HepG2 (cell line): ENCODE measurements around the gene NELFB. TPM values are rescaled to one million over a fixed set of nuclear protein-coding genes. Genes with fewer than 3 reads are reported as not detected.

Source experiments
- BRD4 ChIP-seq: sonication (generic); formaldehyde crosslinking; IDR thresholded peaks from 2 replicates; pipeline ENCODE4 v1.4.0; 2020; ENCODE audit warnings: missing genetic modification reagents
- CHD2 ChIP-seq: IDR thresholded peaks from 2 replicates; pipeline ENCODE4 v1.6.1; 2011; ENCODE audit warnings: low read depth, low read length, improper control_type of control experiment
- GABPB1 ChIP-seq: IDR thresholded peaks from 2 replicates; pipeline ENCODE4 v1.6.1; 2016; ENCODE audit warnings: mild to moderate bottlenecking, missing genetic modification reagents, moderate library complexity, missing compliant biosample characterization
- GLI4 ChIP-seq: sonication (generic); formaldehyde crosslinking; IDR thresholded peaks from 2 replicates; pipeline ENCODE4 v1.5.1; 2020; ENCODE audit warnings: missing genetic modification reagents, mild to moderate bottlenecking, moderate library complexity, borderline replicate concordance
- HOXA3 ChIP-seq: sonication (generic); formaldehyde crosslinking; IDR thresholded peaks from 2 replicates; pipeline ENCODE4 v1.5.0; 2020; ENCODE audit warnings: missing genetic modification reagents
- IKZF1 ChIP-seq: fragments of 450-650 bp; IDR thresholded peaks from 2 replicates; pipeline ENCODE4 v1.7.1; 2016
- KAT2B ChIP-seq: fragments of 150-350 bp; IDR thresholded peaks from 2 replicates; pipeline ENCODE4 v1.6.1; 2014; ENCODE audit warnings: low read depth, low read length, borderline replicate concordance
- MIER2 ChIP-seq: IDR thresholded peaks from 2 replicates; pipeline ENCODE4 v1.6.1; 2016; ENCODE audit warnings: missing biosample characterization, missing genetic modification reagents
- MYC ChIP-seq: sonication (generic); formaldehyde crosslinking; IDR thresholded peaks from 2 replicates; pipeline ENCODE4 v1.9.0; 2021; ENCODE audit warnings: missing genetic modification reagents, borderline replicate concordance
- NBN ChIP-seq: fragments of 450-650 bp; conservative IDR thresholded peaks from 2 replicates; pipeline ENCODE4 v1.6.1; 2017
- PPARG ChIP-seq: conservative IDR thresholded peaks from 2 replicates; pipeline ENCODE4 v1.6.1; 2016; ENCODE audit warnings: missing biosample characterization, missing genetic modification reagents
- RXRA ChIP-seq: sonication (generic); formaldehyde crosslinking; IDR thresholded peaks from 2 replicates; pipeline ENCODE4 v1.5.1; 2020; ENCODE audit warnings: missing genetic modification reagents
- ZBTB42 ChIP-seq: sonication (generic); formaldehyde crosslinking; IDR thresholded peaks from 2 replicates; pipeline ENCODE4 v1.5.0; 2020; ENCODE audit warnings: mild to moderate bottlenecking, missing genetic modification reagents
- ZHX2 ChIP-seq, 2 experiments: sonication (generic) in 1 of 2; formaldehyde crosslinking in 1 of 2; IDR thresholded peaks; 2 replicates each; pipeline versions ENCODE4 v1.6.1 to v1.9.0; 2014 to 2022; ENCODE audit warnings: antibody characterized with exemption in 1 of 2, borderline replicate concordance in 1 of 2, inconsistent platforms in 1 of 2, low read depth in 1 of 2, missing genetic modification reagents in 1 of 2
- ZNF350 ChIP-seq: sonication (generic); formaldehyde crosslinking; IDR thresholded peaks from 2 replicates; pipeline ENCODE4 v1.4.0; 2020; ENCODE audit warnings: mild to moderate bottlenecking, low read depth, missing genetic modification reagents, borderline replicate concordance
- ZNF501 ChIP-seq: sonication (generic); formaldehyde crosslinking; IDR thresholded peaks from 2 replicates; pipeline ENCODE4 v1.5.1; 2020; ENCODE audit warnings: mild to moderate bottlenecking, moderate library complexity, missing genetic modification reagents
- ZNF609 ChIP-seq: sonication (generic); formaldehyde crosslinking; IDR thresholded peaks from 2 replicates; pipeline ENCODE4 v1.4.0; 2020; ENCODE audit warnings: mild to moderate bottlenecking, missing genetic modification reagents, borderline replicate concordance
- ZNF670 ChIP-seq: sonication (generic); formaldehyde crosslinking; IDR thresholded peaks from 2 replicates; pipeline ENCODE4 v1.8.0; 2022; ENCODE audit warnings: mild to moderate bottlenecking, missing genetic modification reagents, borderline replicate concordance
- ZSCAN31 ChIP-seq: sonication (generic); formaldehyde crosslinking; IDR thresholded peaks from 2 replicates; pipeline ENCODE4 v1.5.0; 2020; ENCODE audit warnings: low read depth, mild to moderate bottlenecking, missing genetic modification reagents
- polyA plus RNA-seq, 8 experiments: library from polyadenylated mRNA; depleted of rRNA in 3 of 8; stranded (reverse) in 7 of 8; unstranded in 1 of 8; fragments of >200 nt; fragmentation: Illumina TruSeq in 4 of 8; extraction: Trizol in 4 of 8; gene quantifications; 2 replicates each; pipeline versions ENCODE4 v1.2.1 to v1.2.3, GENCODE V29; 2011 to 2016; ENCODE audit warnings: low read depth in 4 of 8, missing spikeins in 1 of 8, mixed read lengths in 1 of 8; ENCODE audit not compliant: insufficient read depth in 1 of 8
- total RNA-seq, 5 experiments: library from RNA; depleted of rRNA; stranded (reverse); fragments of >200 nt; fragmentation: Illumina TruSeq; extraction: Trizol; gene quantifications; 2 replicates each; pipeline ENCODE4 v1.2.3, GENCODE V29; 2016; ENCODE audit warnings: low read depth in 1 of 5

The NELFB gene
- total and polyA plus RNA-seq, 2 of the 13 experiments (the other 11 are each of a cell fraction or from before 2014, with no cell fraction given), result 26.5 to 45.8 TPM

- TF ChIP-seq ZHX2 (IDR thresholded peaks at IDR 0.05; ENCODE audit: low read depth) (no peak), ZHX2 (CRISPR knock-in tag; IDR thresholded peaks at IDR 0.05; ENCODE audit: borderline replicate concordance) (no peak), ZSCAN31 (CRISPR knock-in tag) (peak; percentile 1; the same call in 1 of the 2 replicates), ZNF501 (CRISPR knock-in tag) (0 out of 2 replicates have a peak, but pooled peaks have one; percentile 13), MYC (CRISPR knock-in tag) (peak; percentile 33; the same call in 1 of the 2 replicates), GABPB1 (peak; percentile 87), PPARG (no peak), ZNF350 (peak; percentile 34; the same call in 1 of the 2 replicates), ZNF609 (CRISPR knock-in tag) (0 out of 2 replicates have a peak, but pooled peaks have one; percentile 22), HOXA3 (CRISPR knock-in tag) (peak; percentile 49; the same call in 1 of the 2 replicates), ZNF670 (no peak), GLI4 (CRISPR knock-in tag) (peak; percentile 69; the same call in 1 of the 2 replicates), MIER2 (CRISPR knock-in tag) (no peak), KAT2B (no peak), BRD4 (CRISPR knock-in tag) (no peak), RXRA (CRISPR knock-in tag) (no peak; the same call in 1 of the 2 replicates), IKZF1 (no peak), CHD2 (no peak), NBN (no peak), ZBTB42 (CRISPR knock-in tag) (no peak)
Measured at GRCh38 chr9:137217276-137218211, 37.6 kb upstream of the NELFB start (continued).
